Measurements from ENCODE around the gene GAS5.

Gene GAS5

GRCh38 chr1:173823781-173824314 lies 43.9 kb downstream of the GAS5 start:
- peak; percentile 56 for DNase-seq

GRCh38 chr1:173821680-173822079 lies 46.1 kb downstream of the GAS5 start:
- DNase-seq = no peak

GRCh38 chr1:173818459-173818858 lies 49.3 kb downstream of the GAS5 start:
- DNase-seq = no peak
